Measurements from ENCODE around the gene ART3. TPM values are rescaled to one million over a fixed set of nuclear protein-coding genes. Genes with fewer than 3 reads are reported as not detected.

ART3 gene
- polyA plus RNA-seq, 4 donors, result 0.35 to 0.82 (median 0.50) TPM

DNA sequence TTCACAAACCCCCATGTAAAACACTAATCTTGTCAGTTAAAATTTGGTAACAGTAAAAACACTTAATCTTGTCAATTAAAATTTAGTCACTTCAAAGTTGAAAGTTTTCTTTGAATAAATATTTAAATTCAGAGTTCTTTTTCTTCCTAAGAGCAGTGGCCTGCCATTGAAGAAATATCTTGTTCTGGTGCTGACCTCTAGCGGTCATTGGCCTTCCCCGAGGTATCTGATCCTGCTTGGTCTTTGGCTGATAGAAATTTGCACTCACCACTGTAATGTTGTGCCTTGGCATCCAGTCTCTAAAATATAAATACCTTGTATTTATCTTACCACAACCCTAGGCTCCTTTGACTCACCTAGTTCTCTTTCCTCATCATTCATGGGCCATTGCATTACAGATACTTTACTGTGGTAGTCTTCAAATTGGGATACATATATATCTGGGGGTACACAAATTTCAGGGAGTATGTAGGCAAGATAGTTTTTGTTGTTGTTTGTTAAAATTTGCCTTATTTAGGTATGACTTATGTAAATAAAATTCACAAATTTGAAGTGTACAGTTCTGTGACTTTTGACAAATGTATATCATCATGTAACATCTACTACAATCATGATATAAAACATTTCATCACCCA lies 6.7 kb upstream of the ART3 start:
- peak in 3 of 4 donors; percentile 24 to 66 (median 41) for DNase-seq (ENCODE audit: low read depth in 4 of 4, low spot score in 2 of 4)

DNA sequence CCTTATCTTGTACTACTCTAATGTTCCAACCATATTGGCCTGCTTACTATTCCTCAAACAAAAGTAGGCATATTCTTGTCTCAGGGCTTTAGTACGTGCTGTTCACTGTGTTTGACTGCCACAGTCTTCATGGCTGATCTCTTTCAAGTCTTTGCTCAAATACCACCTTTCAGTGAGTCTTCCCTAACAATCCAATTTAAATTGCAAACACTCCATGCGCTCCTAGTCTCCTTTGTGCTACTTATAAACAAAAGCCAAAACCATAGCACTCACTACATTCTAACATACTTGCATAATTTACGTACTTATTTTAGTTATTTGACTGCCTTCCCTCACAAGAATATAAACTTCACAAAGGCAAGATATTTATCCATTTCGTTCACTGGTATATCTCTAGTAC lies 1.7 kb upstream of the ART3 start:
- DNase-seq (ENCODE audit: low read depth in 4 of 4, low spot score in 2 of 4), result no peak

DNA sequence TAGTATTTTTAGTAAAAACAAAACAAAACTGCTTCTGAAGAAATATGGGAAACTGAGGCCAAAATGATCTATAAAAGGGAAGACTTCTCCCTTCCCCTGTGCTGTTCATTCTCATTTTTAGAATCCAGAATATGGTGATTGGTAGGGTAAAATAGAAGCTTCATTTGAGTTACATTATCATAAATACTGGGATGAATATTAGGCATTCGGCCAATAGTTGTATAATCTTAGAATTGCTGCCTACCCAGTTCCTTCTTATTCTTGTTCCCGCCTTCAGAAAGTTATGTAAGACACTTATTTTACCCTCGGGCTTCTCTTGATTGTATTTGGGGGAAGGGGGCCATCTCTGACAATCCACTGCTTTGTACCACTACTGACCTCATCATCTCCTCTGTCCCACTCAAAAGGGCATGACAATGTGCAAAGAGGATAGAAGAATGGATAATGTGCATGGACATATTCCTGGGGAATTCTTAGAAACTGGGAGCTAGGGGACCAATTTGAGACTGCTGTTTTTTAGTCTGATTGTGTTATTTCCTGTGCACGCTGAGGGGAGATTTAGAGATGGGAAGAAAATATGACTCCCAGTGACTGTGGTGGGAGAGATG lies 588 bp downstream of the ART3 start:
- no peak for DNase-seq (ENCODE audit: low read depth in 4 of 4, low spot score in 2 of 4)

DNA sequence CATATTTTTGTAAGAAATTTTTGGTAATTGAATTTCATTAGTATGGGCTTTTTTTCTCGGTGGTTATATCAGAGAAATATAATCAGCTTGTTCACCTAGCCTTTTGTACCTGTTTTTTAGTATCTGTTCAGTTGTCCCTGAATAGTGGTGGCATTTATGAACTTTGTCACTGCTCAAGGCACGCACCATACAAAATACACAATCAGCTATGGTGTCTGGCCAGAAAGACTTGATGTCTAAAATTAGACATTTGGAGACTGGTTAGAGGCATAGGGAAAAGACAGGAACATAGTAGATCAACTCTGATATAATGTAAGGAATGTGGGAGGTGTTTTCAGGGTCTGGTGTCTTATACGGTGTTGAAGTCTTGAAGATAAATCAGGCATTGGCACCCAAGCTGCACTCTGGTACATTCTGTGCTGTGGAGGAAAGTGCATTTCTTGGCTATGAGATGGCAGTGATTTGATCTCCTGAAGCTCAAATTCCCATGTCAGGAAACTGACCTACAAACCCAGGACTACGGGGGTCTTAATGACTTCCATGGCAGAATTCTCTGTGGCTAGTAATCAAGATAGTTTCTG lies 3.6 kb downstream of the ART3 start:
- no peak for DNase-seq (ENCODE audit: low read depth in 4 of 4, low spot score in 2 of 4)

DNA sequence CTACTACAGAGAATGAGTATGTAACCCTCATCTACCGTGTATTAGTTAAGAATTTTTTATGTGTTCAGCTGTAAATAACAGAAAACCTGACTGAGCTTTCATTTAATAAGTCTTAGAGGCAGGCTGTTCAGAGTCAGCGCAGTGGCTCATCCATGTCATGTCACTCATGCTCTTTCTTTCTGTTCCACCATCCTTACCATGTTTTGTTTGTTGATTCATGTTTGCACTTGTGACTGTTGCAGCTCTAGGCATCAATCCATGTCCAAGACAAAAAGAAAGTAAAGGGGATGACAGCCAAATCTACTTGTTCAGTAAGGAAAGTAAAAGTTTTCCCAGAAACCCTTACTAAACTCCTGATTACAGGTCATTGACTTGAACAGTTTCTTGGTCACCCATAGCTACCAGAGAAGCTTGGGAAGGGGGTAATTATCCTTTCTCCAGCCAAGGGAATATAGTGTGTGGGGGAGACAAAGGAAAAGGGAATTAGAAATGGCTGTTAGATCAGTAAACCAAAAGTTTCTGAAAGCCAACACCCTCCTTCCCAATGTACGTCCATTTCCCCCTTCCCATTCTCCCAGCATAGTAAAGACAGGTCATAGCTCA lies 9.0 kb downstream of the ART3 start:
- DNase-seq (ENCODE audit: low read depth in 4 of 4, low spot score in 2 of 4), result no peak

DNA sequence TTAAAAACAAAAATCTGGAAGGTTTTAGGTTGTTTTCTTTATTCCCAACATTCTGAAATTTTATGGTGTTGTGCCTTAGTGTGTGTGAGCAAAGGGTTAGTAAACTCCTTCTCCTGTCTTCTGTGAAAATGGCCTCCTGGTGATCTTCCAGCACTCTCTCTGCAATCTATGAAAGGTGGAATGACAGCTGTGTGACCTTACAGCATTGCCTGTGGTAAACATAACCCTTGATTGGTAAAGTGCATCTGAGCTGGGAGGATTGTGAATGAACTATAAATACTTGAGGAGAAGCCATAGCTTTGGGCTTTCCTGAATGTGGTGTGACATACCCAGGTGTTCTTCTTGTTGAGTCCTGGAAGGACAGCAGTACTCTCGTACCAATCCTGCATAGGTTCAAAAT lies 10.0 kb downstream of the ART3 start:
- DNase-seq (ENCODE audit: low read depth in 4 of 4, low spot score in 2 of 4), result no peak

DNA sequence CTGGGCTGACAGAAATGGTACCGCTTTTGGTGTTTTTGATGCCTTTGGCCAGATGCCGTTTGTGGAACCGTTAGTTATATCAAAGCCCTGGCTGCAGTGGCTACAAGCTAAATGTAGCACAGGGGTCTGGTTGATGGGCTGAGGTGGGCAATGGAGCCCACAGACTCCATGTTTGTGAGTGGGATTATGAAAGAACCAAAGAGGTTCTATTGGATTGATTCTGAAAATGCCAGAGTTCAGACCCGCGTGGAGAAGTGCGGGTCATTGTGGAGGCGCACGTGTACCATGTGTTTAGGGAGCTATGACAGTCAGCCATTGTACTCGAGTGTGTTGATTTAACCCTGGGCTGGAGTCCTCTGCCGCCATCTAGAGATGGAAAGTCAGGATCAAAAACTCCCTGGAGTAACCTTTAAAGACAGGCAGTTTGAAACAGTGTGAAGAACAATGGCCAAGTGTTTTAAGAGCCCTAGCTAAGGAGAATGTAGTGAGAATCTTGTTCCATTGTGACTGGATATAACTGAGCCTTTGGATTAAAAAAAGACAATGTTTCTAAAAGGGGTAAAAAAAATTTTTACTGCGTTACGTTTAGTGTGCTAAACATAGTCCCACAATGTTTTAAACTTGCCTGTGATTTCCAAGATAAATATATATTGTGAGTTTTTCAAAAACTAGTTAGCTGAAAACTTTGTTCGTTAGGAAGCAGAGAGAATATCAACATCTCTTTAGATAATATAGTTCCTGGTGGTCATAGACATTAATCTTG lies 12.7 kb downstream of the ART3 start:
- DNase-seq (ENCODE audit: low read depth in 4 of 4, low spot score in 2 of 4), result peak in 1 of 4 donors; percentile 41

DNA sequence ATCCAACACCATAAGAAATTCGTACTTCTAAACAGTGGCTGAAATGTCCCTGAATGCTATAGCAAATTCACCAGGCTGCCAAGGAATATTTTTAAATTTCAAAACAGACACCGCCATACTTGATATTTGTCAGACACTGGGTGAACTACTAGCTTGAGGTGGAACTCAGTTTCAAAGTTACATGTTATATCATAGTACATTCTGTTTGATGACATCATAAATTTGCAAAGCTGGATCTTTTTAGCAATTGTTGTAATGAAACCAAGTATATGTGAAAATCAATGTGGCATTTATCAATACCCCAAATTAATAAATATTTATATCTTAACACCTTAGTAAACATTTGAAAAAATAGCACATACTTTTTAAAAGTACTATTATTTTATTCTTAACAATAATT lies 14.2 kb downstream of the ART3 start:
- DNase-seq (ENCODE audit: low read depth in 4 of 4, low spot score in 2 of 4), result no peak

DNA sequence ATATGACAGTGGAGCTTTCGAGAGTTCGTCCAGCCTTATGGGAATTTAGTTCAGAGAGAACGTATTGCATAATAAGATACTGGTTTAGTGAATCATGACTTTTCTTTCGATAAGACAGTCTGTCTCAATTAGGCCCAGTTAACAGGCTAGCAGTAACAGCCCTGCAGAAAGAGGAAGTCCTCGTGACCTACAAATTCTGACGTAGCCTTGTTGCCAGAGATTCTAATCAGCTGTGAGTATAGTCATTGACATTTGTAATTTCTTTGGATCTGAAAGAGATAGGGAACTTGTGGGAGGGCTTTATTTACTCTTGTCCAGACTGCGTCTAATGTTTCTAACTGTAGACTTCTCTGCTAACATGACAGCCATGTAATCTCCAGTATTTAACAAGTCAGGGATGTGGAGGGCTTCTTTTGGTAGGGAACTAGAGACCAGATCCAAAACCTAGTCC lies 15.8 kb downstream of the ART3 start:
- DNase-seq (ENCODE audit: low read depth in 4 of 4, low spot score in 2 of 4), result no peak

DNA sequence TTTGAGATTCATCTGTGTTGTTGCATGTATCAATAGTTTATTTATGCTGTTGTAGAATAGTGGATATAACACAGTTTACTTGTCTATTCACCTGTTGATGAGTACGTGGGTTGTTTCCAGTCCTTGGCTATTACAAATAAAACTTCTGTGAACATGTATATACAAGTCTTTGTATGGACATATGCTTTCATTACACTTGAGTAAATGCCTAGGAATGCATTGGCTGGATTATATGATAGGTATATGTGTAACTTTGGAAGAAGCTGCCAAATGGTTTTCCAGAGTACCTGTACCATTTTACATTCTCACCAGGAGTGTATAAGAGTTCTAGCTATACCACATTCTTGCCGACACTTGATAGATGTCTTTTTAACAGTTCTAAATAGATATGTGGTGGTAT lies 16.5 kb downstream of the ART3 start:
- DNase-seq (ENCODE audit: low read depth in 4 of 4, low spot score in 2 of 4), result no peak

DNA sequence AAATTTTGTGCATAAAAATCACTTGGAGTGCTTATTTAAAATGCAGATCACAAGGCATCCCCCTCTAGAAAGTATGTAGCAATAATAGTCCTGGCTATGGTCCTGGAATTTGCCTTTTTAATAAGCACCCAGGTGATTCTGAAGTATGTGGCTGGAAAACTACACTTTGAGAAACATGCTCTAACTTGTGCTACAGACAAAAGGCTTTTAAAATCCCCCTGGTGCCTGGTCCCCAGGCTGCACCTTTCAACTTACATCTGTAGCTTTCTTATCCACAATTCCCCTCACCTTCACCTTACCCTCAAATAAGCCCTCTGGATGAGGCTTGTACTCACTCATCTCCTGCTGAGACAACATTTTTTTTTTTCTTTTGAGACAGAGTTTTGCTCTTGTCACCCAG lies 21.1 kb downstream of the ART3 start:
- no peak for DNase-seq (ENCODE audit: low read depth in 4 of 4, low spot score in 2 of 4)

DNA sequence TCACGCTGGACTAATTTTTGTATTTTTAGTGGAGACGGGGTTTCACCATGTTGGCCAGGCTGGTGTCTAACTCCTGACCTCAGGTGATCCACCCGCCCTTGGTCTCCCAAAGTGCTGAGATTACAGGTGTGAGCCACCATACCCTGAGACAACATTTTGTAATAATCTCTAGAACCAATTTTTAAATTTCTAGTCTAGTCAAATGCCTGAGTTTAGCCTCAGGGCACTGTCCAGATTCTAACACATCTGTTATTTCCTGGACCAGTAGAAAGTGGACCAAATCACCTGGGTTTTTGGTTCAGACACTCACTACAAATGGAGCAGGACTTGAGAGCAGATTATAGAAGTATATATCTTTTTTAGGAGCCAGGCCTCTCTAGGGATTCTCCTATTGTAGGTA lies 21.6 kb downstream of the ART3 start:
- no peak for DNase-seq (ENCODE audit: low read depth in 4 of 4, low spot score in 2 of 4)

DNA sequence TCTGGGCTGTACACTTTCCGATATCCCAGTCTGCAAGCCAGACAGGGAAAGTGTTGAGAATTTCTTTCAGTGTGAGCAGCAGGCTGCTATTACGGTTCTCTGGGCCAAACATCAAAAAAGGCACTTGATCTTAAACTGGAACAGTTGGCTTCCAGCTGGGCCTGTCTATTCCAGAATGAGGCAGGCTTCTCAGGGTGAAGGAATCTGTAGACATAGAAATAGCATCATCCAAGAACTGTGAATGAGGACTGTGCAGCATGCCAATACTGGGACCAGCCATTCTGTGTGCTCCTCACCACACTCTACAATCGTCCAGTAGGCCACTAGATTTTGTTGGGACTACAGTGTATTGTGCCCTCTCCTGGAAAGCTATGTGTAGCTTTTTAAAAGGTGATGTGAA lies 31.1 kb downstream of the ART3 start:
- DNase-seq (ENCODE audit: low read depth in 4 of 4, low spot score in 2 of 4), result no peak

DNA sequence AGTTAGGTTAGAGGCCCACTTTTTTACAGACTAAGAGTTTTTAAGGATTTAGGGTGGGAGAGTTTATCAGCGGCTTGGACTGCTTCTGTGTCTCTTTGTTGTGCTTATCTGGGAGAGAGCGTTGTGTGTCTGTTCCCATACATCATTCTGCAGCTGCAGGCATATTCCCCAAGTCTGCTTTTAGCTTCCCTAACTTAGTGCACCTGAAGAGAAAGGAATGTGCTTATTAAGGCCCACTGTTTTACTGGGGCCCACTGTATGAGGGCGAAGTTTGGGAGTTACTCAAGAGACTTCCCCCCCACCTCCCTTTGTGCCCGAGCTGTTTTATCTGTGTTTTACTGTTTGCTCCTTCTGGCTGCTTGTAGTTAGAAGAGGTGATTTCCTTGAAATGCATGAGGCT lies 31.9 kb downstream of the ART3 start:
- no peak for DNase-seq (ENCODE audit: low read depth in 4 of 4, low spot score in 2 of 4)

DNA sequence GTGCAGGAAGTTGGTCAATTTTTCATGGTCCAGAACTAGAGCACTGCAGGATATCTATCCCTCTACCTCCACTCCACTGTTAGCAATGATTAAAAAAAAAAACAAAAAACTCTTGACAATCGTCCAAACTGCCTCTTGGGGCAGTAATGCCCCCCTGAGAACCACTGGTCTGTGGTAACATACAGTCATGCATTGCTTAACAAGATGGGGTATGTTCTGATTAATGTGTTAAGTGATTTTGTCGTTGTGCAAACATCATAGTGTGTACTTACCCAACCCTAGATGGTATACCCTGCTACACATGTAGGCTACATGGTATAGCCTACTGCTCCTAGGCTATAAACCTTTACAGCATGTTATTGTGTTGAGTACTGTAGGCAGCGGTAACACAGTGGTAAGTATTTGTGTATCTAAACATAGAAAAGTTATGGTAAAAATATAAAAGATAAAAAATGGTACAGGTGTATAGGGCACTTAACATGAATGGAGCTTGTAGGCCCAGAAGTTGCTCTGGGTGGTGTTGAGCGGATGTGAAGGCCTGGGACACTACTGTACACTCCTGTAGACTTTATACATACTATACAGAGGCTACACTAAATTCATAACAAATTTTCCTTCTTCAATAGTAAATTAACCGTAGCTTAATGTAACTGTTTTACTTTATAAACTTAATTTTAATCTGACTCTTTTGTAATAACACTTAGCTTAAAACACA lies 34.1 kb downstream of the ART3 start:
- no peak for DNase-seq (ENCODE audit: low read depth in 4 of 4, low spot score in 2 of 4)

DNA sequence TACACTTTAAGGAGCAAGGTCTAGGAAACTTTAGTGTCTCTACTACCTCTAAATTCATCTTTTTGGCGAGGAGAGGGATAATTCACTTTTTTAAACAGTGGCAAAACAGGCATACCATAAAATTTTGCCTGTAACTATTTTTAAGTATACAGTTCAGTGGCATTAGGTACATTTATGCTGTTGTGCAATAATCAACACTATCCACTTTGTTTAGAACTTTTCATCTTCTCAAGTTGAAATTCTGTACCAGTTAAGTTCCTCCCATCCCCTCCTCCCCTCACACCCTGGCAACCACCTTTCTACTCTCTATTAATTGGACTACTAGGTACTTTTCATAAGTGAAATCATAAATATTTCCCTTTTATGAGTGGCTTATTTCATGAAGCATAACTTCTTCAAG lies 42.3 kb downstream of the ART3 start:
- DNase-seq (ENCODE audit: low read depth in 4 of 4, low spot score in 2 of 4), result no peak

DNA sequence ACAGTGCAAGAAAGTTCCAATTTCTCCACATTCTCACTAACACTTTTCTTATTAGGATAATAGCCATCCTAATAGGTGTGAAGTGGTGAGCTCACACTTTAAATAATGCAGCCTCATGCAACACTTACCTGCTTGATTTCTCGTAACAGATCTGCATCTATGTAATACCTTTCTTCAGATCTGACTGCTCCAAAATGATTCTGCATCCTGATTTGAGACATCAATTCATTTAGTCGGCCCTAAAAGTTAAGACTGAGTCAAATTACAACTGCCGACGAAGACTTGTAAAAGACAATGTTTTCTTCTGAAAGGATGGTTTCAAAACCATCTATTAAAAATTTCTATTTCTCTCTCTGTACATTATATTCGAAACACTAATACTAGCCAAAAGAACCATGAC lies 43.0 kb downstream of the ART3 start:
- DNase-seq (ENCODE audit: low read depth in 4 of 4, low spot score in 2 of 4), result no peak

DNA sequence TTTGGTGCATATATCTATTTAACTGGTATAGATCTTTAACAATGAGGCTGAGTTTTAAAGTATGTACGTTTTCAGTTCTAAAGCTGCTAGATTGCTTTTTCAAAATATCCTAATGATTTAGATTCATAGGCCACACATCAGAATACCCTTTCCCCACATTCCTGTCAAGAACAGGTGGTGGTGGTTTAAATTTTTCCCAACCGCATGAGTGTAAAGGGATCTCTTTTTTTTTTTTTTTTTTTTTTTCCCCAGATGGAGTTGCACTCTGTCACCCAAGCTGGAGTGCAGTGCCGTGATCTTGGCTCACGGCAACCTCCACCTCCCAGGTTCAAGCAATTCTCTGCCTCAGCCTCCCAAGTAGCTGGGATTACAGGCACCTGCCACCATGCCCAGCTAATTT lies 45.7 kb downstream of the ART3 start:
- DNase-seq (ENCODE audit: low read depth in 4 of 4, low spot score in 2 of 4), result no peak

DNA sequence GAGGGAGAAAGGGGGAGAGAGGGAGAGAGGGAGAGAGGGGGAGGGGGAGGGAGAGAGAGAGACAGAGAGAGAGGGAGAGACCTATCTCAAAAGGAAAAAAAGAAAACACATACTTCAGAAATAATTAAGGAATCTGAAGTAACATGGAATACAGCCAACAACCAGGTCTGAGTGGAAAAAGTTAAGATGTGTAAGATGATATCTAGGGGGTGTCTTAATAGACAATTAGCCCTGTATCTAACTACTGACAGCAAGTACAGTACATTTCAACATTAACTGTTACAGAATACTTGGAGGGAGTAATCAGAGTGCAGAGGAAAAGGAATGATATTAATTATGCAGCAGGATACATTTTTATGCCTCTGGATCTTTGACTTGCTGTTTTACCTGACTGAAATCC lies 51.3 kb downstream of the ART3 start:
- no peak for DNase-seq (ENCODE audit: low read depth in 4 of 4, low spot score in 2 of 4)

DNA sequence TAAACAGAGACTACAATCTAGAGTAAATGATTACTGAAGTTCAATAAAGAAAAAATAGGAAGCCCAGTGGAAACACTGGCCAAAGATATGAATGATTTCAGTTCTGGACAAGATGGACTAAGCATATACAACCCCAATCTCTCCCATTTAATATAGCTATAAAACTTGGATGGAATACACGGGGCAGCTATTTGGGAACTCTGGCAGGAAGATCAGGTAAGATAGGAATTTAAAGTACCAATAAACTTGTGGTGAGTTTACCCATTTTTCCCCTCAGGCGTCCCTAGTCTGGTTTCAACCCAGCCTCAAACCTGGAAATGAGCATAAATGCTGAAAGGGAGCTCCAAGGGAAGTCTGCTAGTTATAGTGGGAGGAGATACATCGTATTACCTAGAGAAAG lies 53.2 kb downstream of the ART3 start:
- no peak for DNase-seq (ENCODE audit: low read depth in 4 of 4, low spot score in 2 of 4)

DNA sequence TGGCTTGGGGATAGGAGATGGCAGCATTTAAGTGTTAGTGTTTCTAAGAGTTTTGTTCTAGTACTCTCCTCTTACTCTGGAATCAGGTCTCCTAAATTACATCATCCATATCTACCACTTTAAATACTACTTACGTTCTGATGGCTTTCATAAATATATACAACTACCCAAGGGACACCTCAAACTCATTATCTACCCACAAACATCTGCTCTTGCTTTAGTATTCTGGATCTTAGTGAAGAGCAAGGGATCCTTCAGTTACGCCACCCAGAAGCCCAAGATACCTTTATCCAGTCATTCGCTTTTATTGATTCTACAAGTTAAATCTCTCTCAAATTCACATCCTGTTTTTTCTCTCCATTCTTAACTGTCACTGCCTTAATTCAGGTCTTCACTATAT lies 66.7 kb downstream of the ART3 start:
- DNase-seq (ENCODE audit: low read depth in 4 of 4, low spot score in 2 of 4), result no peak

All from left renal cortex interstitium (tissue), 4 donors.